ENCODE measurements around the gene NELL2. TPM values are rescaled to one million over a fixed set of nuclear protein-coding genes. Genes with fewer than 3 reads are reported as not detected.

Gene NELL2
- total RNA-seq, 1 donor from 2014 or later: 1.7 TPM

DNA sequence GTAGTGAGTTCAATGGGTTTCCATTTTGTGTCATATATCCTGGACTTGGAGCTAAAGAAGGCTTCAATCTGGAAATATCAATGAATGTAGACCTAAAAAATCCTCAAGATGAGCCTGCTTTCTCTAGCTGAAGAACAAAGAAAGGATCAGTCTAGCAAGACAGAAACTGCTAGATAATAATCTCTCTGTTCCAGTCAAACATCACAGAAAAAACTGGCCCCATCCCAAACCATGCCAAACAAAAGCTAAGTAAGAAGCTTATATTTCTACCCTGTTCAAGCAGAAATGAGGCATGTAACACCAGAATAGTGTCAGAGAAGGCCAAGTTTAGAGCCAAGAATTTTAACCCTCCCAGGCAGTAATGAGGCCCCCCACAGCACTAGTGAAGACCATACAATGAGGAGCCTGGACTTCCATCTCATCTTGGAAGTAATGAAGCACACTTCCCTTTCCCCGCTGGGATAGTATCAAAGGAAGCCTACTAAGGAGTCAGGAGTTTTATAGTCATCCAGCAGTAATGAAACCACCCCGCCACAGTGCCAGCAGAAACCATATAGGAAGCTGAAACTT, 95.8 kb downstream of the NELL2 start:
- Mint-ChIP-seq H3K4me1 (ENCODE audit: unreplicated experiment) (no peaks in the 10 kb centered on the region), H3K27ac (ENCODE audit: unreplicated experiment) (no peak overlapping the region), H3K36me3 (ENCODE audit: low read depth, unreplicated experiment) (no peaks in the 10 kb centered on the region), H3K9me3 (ENCODE audit: unreplicated experiment) (no peaks in the 10 kb centered on the region), H3K4me3 (ENCODE audit: unreplicated experiment) (no peak overlapping the region), H3K27me3 (ENCODE audit: unreplicated experiment) (no peaks in the 10 kb centered on the region)
- DNase-seq (ENCODE audit: low spot score): no peak
- no peak for TF ChIP-seq CTCF (IDR thresholded peaks at IDR 0.05; ENCODE audit: unreplicated experiment)

DNA sequence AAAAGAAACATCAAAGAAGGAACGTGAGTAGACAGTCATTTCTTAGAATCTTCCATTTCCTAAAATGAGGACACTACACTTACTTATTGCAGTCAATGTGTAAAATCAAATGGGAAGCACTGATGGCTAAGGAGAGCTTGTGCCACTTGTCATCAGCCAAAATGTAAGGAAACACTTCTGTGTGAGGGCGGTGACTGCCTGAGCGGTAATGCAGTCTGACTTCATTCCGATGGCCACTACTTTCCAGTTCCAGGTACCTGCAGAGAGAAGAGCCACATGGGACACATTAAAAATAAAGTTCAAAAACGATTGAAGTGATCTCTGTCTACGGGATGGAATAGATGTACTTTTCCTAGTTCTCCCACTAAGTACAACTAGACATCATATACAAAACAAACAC, 96.3 kb downstream of the NELL2 start:
- no peak for TF ChIP-seq CTCF (IDR thresholded peaks at IDR 0.05; ENCODE audit: unreplicated experiment)
- DNase-seq (ENCODE audit: low spot score): no peak
- H3K27ac Mint-ChIP-seq (ENCODE audit: unreplicated experiment): no peak overlapping the region
- H3K27me3 Mint-ChIP-seq (ENCODE audit: unreplicated experiment): no peaks in the 10 kb centered on the region
- no peaks in the 10 kb centered on the region for H3K36me3 Mint-ChIP-seq (ENCODE audit: low read depth, unreplicated experiment)
- no peaks in the 10 kb centered on the region for H3K4me1 Mint-ChIP-seq (ENCODE audit: unreplicated experiment)
- no peaks in the 10 kb centered on the region for H3K9me3 Mint-ChIP-seq (ENCODE audit: unreplicated experiment)
- no peak overlapping the region for H3K4me3 Mint-ChIP-seq (ENCODE audit: unreplicated experiment)

DNA sequence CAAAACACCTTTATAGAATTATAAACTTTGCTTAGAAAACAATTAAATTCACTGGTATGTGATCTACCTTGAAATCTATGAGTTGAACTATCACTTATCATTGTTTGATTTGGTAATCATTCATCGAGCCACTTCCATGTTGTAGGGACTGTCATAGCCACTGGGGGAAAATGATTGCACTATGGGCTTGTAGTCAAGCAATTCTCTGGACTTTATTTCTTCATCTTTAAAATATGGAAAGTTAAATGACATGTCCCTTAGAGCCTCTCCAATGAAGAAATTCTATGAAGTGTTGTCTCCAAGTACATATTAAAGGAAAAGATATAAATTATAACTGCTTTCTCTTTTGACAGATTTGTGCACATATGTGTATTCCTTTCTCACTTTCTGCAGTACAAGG, 97.3 kb downstream of the NELL2 start:
- Mint-ChIP-seq H3K27me3 (ENCODE audit: unreplicated experiment) (no peaks in the 10 kb centered on the region), H3K27ac (ENCODE audit: unreplicated experiment) (no peak overlapping the region), H3K36me3 (ENCODE audit: low read depth, unreplicated experiment) (no peaks in the 10 kb centered on the region), H3K9me3 (ENCODE audit: unreplicated experiment) (no peaks in the 10 kb centered on the region), H3K4me3 (ENCODE audit: unreplicated experiment) (no peak overlapping the region), H3K4me1 (ENCODE audit: unreplicated experiment) (no peaks in the 10 kb centered on the region)
- DNase-seq (ENCODE audit: low spot score): no peak
- TF ChIP-seq CTCF (IDR thresholded peaks at IDR 0.05; ENCODE audit: unreplicated experiment): no peak

GRCh38 chr12:44777044-44777443, 99.1 kb downstream of the NELL2 start:
- TF ChIP-seq CTCF (IDR thresholded peaks at IDR 0.05; ENCODE audit: unreplicated experiment): no peak
- Mint-ChIP-seq H3K27me3 (ENCODE audit: unreplicated experiment) (no peaks in the 10 kb centered on the region), H3K27ac (ENCODE audit: unreplicated experiment) (no peak overlapping the region), H3K36me3 (ENCODE audit: low read depth, unreplicated experiment) (no peaks in the 10 kb centered on the region), H3K4me3 (ENCODE audit: unreplicated experiment) (no peak overlapping the region), H3K4me1 (ENCODE audit: unreplicated experiment) (no peaks in the 10 kb centered on the region), H3K9me3 (ENCODE audit: unreplicated experiment) (no peaks in the 10 kb centered on the region)
- no peak for DNase-seq (ENCODE audit: low spot score)

DNA sequence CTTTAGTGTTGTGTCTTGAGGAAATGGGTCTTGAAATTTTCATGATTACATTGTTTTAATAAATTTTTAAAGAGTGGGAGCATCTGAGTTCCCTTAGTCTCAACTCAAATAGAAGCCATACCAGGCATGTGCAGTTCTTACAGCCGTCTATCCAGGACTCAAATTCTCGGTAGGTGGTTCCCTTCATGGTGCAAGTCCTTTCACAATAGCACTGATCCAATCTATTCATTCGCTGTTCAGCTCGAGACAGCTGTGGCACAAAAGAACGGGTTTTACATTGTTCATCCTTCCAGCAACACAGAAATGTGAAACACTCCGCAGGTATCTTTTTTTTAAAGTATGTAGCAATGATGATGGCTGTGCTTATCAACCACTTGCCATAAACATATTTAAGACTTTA, 100.2 kb downstream of the NELL2 start:
- DNase-seq (ENCODE audit: low spot score): no peak
- TF ChIP-seq CTCF (IDR thresholded peaks at IDR 0.05; ENCODE audit: unreplicated experiment): no peak
- no peak overlapping the region for H3K4me3 Mint-ChIP-seq (ENCODE audit: unreplicated experiment)

More for the DNA sequence above, 100.2 kb downstream of the NELL2 start:
- Mint-ChIP-seq H3K27me3 (ENCODE audit: unreplicated experiment) (no peaks in the 10 kb centered on the region), H3K4me1 (ENCODE audit: unreplicated experiment) (no peaks in the 10 kb centered on the region), H3K27ac (ENCODE audit: unreplicated experiment) (no peak overlapping the region), H3K9me3 (ENCODE audit: unreplicated experiment) (no peaks in the 10 kb centered on the region), H3K36me3 (ENCODE audit: low read depth, unreplicated experiment) (no peaks in the 10 kb centered on the region)

All from endothelial cell (in vitro differentiated cells).